22Rv1 (cell line): Measurements from ENCODE around the gene ATP2B2.

ENCODE experiments used
- H3K27ac ChIP-seq: fragments of 450-650 bp; 2 replicates; pipeline ENCODE4 v1.5.1; 2017
- CTCF ChIP-seq: fragments of 450-650 bp; IDR thresholded peaks from 2 replicates; pipeline ENCODE4 v1.5.1; 2017; ENCODE audit warnings: mild to moderate bottlenecking
- ZFX ChIP-seq: fragments of 450-650 bp; IDR thresholded peaks from 2 replicates; pipeline ENCODE4 v1.6.1; 2017; ENCODE audit warnings: antibody characterized with exemption, borderline replicate concordance

ATP2B2 gene

GRCh38 chr3:10467904-10468612, 37.3 kb downstream of the ATP2B2 start:
- TF ChIP-seq CTCF (no peak), ZFX (no peak)
- H3K27ac ChIP-seq, result no peak overlapping the region

GRCh38 chr3:10467204-10467603, 38.2 kb downstream of the ATP2B2 start:
- H3K27ac ChIP-seq, result no peak overlapping the region
- TF ChIP-seq ZFX (no peak), CTCF (no peak)

- no peak overlapping the region for H3K27ac ChIP-seq
- no peak for TF ChIP-seq CTCF
Observed at GRCh38 chr3:10466186-10466585, 39.2 kb downstream of the ATP2B2 start.

GRCh38 chr3:10465161-10465560, 40.2 kb downstream of the ATP2B2 start:
- no peak overlapping the region for H3K27ac ChIP-seq
- no peak for TF ChIP-seq ZFX
- no peak for TF ChIP-seq CTCF

- TF ChIP-seq CTCF, result no peak
- TF ChIP-seq ZFX, result no peak
Observed at GRCh38 chr3:10463533-10464434, 41.6 kb downstream of the ATP2B2 start.

GRCh38 chr3:10462641-10463532, 42.5 kb downstream of the ATP2B2 start:
- H3K27ac ChIP-seq, result no peak overlapping the region

More at GRCh38 chr3:10463533-10464434, 41.6 kb downstream of the ATP2B2 start:
- H3K27ac ChIP-seq, result no peak overlapping the region

More at GRCh38 chr3:10462641-10463532, 42.5 kb downstream of the ATP2B2 start:
- TF ChIP-seq CTCF (no peak), ZFX (no peak)
